HG03457 (cell line): ENCODE results near the gene KLHL28.
A peak's percentile ranks its signal among the peaks of the same experiment; 100 is the strongest.

Experiments
- ATAC-seq: cut with Tn5 transposase; IDR thresholded peaks from one replicate; pipeline ENCODE4 v1.9.1; 2021; ENCODE audit warnings: moderate number of reproducible peaks; ENCODE audit not compliant: unreplicated experiment

Gene KLHL28, protein sequence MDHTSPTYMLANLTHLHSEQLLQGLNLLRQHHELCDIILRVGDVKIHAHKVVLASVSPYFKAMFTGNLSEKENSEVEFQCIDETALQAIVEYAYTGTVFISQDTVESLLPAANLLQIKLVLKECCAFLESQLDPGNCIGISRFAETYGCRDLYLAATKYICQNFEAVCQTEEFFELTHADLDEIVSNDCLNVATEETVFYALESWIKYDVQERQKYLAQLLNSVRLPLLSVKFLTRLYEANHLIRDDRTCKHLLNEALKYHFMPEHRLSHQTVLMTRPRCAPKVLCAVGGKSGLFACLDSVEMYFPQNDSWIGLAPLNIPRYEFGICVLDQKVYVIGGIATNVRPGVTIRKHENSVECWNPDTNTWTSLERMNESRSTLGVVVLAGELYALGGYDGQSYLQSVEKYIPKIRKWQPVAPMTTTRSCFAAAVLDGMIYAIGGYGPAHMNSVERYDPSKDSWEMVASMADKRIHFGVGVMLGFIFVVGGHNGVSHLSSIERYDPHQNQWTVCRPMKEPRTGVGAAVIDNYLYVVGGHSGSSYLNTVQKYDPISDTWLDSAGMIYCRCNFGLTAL

DNA sequence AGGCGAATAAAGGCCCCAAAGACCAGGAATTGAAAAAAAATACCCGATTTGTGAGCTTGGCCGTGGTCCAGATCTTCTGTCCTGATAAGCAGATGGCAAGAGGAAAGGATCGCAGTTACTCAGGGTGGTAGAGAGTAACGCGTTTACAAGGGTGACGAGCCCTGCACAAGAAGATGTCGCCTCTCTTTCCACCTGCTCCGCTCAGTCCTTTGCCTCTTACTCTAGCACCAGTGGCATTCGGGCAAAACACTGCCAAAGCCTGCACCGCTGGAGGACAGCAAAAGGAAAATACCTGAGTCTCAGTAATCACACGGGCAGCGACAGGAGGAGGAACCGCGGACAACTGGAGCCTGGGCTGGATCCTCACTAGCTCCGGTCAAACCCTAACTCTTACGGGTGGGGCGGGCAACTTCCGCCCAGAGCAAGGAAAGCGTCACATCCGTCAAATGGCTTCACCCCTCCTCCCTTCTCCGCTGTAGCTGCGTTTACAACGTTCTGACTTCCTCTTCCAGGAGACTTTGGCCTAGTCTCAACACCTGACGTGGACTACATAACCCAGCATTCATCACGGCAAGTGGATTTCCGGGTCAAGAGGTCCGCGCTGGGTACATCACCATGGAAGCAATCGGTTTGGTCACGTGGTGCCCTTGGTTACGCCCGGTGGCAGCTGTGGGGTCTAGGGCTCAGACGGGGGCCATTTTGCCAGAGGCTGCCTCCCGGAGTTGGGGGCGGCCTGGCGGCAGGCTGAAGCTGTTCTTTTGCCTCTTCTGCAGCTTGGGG, at the start of gene KLHL28, which contains the start of gene TOGARAM1:
KLHL28 (minus strand) TSS at position 394 of the 780 bp plus-strand sequence. CDS start 16,019 bp downstream, outside the sequence.
TOGARAM1 (plus strand) TSS at position 637 of the 780 bp plus-strand sequence. CDS start 232 bp downstream, outside the sequence.
- ATAC-seq, result peak; percentile 93

DNA sequence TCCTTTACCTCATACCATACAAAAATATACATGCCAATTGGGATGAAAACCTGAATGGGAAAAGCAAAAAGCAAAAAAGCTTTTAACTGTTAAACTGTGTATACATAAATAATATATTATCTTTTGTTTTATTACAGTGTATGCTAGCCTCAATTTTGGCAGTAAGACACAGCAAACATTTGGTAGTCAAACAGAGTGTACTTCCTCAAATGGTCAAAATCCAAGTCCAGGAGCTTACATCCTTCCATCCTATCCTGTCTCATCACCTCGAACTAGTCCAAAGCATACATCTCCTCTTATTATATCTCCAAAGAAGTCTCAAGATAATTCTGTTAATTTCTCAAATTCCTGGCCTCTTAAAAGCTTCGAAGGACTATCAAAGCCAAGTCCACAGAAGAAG, 42.2 kb upstream of the KLHL28 start:
- no peak for ATAC-seq

DNA sequence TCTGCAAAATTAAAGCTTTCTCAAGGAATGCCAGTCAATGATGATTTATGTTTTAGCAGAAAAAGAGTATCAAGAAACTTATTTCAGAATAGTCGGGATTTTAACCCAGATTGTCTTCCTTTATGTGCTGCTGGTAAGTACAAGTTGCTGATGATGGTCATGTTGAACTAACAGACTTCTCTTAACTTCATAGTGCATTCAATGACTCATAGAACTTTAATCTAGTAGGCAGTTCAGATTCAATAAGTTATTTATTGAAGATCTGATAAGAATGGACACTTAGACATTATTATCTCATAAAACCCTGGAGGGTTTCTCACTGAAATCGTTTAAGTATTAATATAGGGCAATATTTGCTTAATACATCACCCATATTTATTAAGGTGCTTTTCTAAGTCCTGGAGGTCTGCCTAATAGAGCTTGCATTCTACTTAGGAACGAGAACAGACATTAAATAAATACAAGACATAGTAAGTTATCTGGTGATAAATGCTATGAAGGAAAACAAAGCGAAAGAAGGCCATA, 34.1 kb upstream of the KLHL28 start:
- no peak for ATAC-seq

DNA sequence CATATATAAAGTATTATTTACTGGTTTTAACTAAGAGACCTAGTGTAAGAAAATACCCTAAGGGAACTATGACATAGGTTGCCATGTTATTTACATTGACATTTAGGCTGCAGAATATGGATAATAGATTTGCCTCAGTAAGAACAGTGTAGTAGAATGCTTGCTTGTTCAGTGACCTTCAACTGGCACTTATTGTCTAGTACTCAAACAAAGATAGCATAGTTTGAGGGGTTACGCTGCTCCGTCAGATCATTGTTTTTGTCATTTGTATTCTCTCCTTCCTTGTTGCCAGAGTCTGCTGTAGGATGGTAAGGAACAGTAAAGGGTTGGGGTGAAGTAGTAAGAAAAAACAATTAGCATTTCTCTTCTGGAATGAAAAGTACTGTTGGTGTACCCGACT, 33.4 kb upstream of the KLHL28 start:
- no peak for ATAC-seq

DNA sequence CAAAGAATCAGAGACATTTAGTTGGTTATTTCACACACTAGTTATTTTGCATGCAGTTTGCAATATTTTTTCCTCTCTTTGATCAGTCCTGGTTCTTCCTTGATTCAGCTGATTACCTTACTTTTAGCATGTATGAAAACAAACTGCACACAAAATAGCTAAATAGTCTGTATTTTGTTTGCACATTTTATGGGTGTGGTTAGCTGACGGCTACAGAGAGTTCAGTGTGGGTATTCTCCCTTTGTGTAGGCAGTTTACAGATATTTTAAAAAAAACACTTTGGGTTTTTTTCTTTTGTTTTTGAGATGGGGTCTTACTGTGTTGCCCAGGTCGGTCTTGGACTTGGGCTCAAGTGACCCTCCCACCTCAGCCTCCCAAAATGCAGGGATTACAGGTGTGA, 28.8 kb upstream of the KLHL28 start:
- ATAC-seq, result no peak

DNA sequence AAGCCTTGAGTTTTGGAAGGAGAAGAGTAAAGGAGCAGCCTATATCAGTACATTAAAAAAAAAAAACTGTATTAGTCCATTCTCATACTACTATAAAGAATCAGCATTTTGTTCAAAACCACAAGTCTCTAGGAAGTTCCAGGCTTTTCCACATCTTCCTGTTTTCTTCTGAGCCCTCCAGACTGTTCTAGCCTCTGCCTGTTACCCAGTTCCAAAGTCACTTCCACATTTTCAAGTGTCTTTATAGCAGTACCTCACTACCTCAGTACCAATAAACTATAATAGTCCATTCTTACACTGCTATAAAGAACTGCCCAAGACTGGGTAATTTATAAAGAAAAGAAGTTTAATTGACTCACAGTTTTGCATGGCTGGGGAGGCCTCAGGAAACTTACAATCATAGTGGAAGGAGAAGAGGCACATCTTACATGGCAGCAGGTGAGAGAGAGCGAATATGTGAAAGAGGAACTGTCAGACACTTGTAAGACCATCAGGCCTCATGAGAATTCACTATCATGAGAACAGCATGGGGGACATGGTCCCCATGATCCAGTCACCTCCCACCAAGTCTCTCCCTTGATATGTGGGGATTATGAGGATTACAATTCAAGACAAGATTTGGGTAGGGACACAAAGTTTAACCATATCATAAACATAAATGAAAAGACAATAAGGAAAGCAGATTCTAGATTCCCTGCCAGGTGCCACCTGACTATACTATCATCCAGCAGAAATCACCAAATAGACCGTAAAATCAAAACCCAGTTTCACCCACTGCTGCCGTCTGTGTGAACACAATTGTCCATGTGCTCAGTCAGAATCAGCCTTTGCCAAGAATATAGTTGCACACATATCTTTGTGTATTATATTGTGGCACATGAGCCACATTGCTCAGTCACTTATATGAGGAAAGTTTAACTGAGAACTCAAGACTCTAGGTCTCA, 28.0 kb upstream of the KLHL28 start:
- no peak for ATAC-seq

DNA sequence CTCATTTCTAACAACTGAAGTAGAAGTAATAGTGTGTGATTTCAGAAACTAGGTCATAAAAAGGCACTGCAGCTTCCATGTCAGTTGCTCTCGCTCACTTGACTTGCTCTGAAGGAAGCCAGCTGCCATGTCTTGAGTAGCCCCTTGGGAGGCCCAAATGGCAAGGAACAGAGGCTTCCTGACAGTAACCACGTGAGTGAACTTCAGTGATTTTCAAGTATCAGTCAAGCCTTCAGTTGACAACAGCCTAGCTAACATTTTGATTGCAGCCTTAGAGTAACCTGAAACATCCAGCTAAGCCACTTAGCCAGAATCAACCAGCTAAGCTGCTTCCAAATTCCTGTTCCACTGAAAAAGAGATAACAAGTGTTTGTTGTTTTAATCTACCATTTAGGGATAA, 26.9 kb upstream of the KLHL28 start:
- no peak for ATAC-seq

DNA sequence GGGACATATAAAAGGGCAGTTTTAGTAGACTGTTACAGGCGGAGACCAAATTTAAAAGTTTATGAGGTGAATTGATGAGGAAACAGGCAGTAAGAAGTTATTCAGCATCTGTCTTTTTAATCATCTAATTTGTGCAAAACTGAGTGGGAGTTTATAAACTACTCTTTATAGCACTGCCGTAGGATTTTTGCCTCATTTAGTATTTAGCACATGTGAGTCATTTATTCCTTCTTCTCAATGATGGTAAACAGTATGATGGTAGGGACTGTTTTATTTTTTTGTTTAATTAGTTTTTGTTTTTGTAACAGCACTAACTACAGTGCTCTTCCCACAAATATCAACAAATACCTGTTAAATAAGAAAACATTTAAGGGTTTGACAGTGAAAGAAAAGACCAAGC, 20.8 kb upstream of the KLHL28 start:
- ATAC-seq, result no peak

DNA sequence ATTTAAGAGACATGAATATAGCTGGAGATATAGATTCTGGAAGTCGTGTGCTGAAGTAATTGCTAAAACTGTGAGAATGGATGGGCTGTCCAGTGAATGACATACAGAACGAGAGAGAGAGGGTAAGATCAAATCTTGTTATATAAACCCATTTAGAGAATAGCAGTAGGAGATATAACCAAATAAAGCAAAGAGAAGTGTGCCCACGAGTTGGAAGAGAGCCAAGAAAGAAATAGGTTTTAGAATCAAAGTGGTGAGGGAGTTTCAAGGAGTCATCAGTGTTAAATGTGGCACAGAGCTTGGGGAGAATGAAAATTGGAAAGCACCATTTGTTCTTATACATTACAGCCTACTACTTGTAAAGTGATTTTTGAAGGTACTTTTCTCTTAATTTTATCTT, 19.5 kb upstream of the KLHL28 start:
- ATAC-seq, result no peak

DNA sequence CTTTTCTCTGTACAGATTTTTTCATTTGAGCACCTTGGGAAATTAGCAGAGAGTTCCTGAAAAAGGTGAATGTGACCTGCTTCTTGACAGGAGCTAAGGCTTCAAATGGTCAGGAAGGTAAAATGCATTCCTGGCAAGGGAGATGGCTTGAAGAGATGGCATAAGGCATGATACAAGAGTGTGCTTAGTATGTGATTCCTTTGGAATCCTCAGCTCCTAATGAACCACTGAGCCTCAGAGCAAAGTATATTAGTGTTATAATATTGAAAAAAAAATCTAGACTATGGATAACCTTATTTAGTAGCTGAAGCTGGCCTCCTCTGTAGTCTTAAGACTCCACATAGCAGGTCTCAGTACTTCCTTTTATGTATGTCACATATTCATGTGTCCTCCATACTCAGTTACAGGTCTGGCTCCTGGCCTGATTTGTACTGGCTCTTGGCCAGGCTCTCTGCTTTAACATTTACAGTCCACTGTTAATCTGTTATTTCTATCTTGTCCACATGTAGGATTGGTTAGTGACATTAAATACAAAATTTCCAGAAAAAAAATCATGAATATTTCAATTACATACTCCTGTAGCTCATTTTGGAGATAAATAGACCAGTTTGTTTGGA, 18.1 kb upstream of the KLHL28 start:
- no peak for ATAC-seq

DNA sequence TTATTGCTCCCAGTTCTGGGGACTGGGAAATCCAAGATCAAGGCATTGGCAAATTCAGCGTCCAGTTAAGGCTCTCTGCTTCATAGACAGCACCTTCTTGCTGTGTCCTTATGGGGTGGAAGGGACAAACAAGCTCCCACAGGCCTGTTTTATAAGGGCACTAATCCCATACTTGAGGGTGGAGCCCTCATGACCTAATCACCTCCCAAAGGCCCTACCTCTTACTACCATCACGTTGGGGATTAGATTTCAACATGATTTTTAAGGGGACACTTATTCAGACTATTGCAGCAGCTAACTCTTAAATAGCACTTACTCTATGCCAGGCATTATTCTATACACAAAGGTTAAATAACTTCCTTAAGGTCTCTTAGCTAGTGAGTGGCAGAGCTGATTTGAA, 17.5 kb upstream of the KLHL28 start:
- ATAC-seq, result no peak

DNA sequence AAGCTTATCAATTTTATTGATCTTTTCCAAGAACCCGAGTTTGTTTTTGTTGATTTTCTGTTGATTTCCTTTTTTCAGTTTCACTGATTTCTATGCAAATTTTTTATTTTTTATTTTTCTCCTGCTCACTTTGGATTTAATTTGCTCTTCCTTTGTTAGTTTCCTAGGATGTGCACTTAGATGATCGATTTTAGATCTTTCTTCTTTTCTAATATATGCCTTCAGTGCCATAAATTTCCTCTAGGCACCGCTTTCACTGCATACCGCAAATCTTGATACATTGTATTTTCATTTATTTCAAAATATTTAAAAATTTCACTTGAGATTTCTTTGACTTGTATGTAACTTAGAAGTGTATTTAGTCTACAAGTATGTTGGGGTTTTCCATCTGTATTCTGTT, 9.7 kb upstream of the KLHL28 start:
- ATAC-seq, result no peak

DNA sequence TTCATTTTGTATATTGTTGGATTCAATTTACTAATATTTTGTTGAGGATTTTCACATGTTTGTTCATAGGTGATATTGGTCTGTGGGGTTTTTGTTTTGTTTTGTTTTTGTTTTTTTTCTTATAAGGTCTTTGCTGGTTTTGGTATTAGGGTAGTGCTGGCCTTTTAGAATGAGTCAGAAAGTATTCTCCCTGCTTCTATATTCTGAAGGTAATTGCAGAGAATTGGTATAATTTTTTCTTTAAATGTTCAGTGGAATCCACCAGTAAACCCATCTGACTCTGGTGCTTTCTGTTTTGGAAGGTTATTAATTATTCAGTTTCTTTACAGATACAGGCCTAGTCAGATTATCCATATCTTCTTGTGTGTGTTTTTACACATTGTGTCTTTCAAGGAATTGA, 9.2 kb upstream of the KLHL28 start:
- no peak for ATAC-seq

DNA sequence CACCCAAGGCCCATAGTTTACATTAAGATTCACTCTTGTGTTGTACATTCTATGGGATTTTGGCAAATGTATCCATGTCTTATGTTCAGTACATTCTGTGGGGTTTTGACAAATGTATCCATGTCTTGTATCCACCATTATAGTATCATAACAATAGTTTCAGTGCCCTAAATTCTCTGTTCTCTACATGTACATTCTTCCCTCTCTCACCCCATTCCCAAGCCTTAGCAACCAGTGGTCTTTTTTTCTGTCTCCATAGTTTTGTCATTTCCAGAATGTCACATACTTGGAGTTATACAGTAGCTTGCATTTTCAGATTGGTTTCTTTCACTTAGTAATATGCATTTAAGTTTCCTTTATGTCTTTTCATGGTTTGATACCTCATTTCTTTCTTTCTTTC, 7.0 kb upstream of the KLHL28 start:
- ATAC-seq, result no peak

DNA sequence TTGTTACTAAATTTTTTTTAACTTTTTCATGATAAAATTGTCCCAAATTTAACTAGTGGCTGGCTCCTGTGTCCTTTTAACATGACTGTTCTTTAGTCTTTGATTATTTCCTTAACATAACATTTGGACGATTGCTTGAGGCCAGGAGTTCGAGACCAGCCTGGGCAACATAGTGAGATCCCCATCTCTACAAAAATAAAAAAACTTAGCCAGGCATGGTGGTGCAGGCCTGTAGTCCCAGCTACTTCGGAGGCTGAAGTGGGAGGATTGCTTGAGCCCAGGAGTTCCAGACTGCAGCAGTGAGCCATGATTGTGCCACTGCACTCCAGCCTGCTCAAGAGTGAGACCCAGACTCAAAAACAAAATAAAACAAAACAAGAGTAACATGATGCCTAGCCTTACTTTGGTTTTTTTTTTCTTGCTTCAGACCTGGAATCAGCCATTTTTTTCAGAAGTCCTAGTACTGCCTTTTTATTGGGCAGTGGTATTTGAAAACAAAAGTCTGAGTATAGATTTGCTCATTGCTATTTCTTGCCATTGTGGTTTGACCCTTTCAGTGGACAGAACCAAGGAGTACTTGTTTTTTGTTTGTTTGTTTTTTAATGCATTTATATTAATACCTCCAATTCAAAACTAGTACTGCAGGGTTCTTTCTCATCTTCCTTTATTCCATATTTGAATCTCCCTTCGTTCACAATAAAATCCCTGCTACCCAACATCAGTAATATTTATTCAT, 5.0 kb upstream of the KLHL28 start:
- ATAC-seq, result no peak

DNA sequence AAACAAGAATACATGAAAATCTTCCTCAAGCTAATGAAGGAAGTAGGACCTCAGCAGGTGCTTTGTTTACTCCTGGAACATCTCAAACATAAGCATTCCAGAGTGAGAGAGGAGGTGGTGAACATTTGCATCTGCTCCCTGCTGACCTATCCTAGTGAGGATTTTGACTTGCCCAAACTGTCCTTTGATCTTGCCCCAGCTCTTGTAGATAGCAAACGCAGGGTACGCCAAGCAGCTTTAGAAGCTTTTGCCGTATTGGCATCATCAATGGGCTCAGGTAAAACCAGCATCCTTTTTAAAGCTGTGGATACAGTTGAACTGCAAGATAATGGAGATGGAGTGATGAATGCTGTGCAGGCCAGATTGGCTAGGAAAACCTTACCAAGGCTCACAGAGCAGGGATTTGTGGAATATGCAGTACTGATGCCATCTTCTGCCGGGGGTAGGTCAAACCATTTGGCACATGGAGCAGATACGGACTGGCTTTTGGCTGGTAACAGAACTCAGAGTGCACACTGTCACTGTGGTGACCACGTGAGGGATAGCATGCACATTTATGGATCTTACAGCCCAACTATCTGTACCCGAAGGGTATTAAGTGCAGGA, 2.1 kb upstream of the KLHL28 start:
- no peak for ATAC-seq

DNA sequence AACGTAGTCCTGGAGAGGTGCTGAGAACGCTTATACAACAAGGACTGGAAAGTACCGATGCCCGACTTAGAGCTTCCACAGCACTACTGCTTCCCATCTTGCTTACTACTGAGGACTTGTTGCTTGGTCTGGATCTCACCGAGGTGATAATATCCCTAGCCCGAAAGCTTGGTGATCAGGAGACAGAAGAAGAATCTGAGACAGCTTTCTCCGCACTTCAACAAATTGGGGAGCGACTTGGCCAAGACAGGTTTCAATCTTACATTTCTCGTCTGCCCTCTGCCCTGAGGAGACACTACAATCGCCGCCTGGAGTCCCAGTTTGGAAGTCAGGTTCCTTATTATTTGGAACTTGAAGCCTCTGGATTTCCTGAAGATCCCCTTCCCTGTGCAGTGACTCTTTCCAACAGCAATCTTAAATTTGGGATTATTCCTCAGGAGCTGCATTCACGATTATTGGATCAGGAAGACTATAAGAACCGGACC, 1.3 kb upstream of the KLHL28 start:
- ATAC-seq, result no peak

DNA sequence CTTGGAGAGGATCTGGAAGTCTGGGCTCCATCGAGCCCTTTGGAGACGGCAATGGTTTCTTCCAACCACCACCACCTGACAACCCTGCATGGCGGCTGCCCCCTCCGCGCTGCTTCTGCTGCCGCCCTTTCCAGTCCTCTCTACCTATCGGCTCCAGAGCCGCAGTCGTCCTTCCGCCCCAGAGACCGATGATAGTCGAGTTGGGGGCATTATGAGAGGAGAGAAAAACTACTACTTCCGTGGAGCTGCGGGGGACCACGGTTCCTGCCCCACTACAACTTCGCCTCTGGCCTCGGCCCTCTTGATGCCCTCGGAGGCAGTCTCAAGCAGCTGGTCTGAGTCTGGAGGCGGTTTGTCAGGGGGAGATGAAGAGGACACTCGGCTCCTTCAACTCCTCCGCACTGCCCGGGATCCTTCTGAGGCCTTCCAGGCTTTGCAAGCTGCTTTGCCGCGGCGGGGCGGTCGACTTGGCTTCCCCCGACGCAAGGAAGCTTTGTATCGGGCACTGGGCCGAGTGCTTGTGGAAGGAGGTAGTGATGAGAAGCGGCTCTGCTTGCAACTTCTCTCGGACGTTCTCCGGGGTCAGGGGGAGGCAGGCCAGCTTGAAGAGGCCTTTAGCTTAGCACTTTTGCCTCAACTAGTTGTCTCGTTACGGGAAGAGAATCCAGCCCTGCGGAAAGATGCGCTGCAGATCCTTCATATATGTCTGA, 742 bp upstream of the KLHL28 start:
- ATAC-seq, result peak; percentile 19
